GM18499 (cell line): ENCODE measurements around the gene TMEM123.
"Not testable (repeated sequence)": the region's sequence is repeated elsewhere in the genome, so short reads cannot be mapped to it uniquely, and the experiment has no call there.

Experiments
- ATAC-seq: cut with Tn5 transposase; IDR thresholded peaks from one replicate; pipeline ENCODE4 v1.9.1; 2021; ENCODE audit warnings: moderate number of reproducible peaks; ENCODE audit not compliant: insufficient read depth, unreplicated experiment

TMEM123 gene

GRCh38 chr11:102451041-102451680 is 1.4 kb downstream of the TMEM123 start:
- no peak for ATAC-seq

- no peak for ATAC-seq
These were observed 2.7 kb downstream of the TMEM123 start for GRCh38 chr11:102449651-102450570.

- ATAC-seq, result no peak
These were observed 3.7 kb downstream of the TMEM123 start for GRCh38 chr11:102448869-102449224.

GRCh38 chr11:102447941-102448868 is 4.4 kb downstream of the TMEM123 start:
- no peak for ATAC-seq

GRCh38 chr11:102447193-102447592 is 5.4 kb downstream of the TMEM123 start:
- no peak for ATAC-seq

GRCh38 chr11:102446606-102447005 is 6.0 kb downstream of the TMEM123 start:
- no peak for ATAC-seq

- ATAC-seq, result not testable (repeated sequence)
These were observed 7.9 kb downstream of the TMEM123 start for GRCh38 chr11:102444693-102445092.

- ATAC-seq, result not testable (repeated sequence)
These were observed 8.4 kb downstream of the TMEM123 start for GRCh38 chr11:102444142-102444541.

- not testable (repeated sequence) for ATAC-seq
These were observed 13.6 kb downstream of the TMEM123 start for GRCh38 chr11:102439063-102439363.

- ATAC-seq, result no peak
These were observed 14.1 kb downstream of the TMEM123 start for GRCh38 chr11:102438311-102439062.

GRCh38 chr11:102437727-102438126 is 14.8 kb downstream of the TMEM123 start:
- no peak for ATAC-seq

- no peak for ATAC-seq
These were observed 15.6 kb downstream of the TMEM123 start for GRCh38 chr11:102436976-102437375.

- ATAC-seq, result no peak
These were observed 16.0 kb downstream of the TMEM123 start for GRCh38 chr11:102436561-102436960.

GRCh38 chr11:102435688-102436087 is 16.9 kb downstream of the TMEM123 start:
- ATAC-seq, result no peak

GRCh38 chr11:102433571-102433970 is 19.0 kb downstream of the TMEM123 start:
- ATAC-seq, result not testable (repeated sequence)

GRCh38 chr11:102432560-102432959 is 20.0 kb downstream of the TMEM123 start:
- ATAC-seq, result not testable (repeated sequence)

GRCh38 chr11:102431404-102431803 is 21.2 kb downstream of the TMEM123 start:
- ATAC-seq, result no peak

GRCh38 chr11:102430158-102430836 is 22.3 kb downstream of the TMEM123 start:
- peak; percentile 91 for ATAC-seq

- no peak for ATAC-seq
These were observed 22.9 kb downstream of the TMEM123 start for GRCh38 chr11:102429691-102430090.
